ENCODE data around the gene C8B. TPM values are rescaled to one million over a fixed set of nuclear protein-coding genes. Genes with fewer than 3 reads are reported as not detected.

C8B gene
- total and polyA plus RNA-seq, 2 of the 13 experiments (the other 11 are each of a cell fraction or from before 2014, with no cell fraction given), result 8.4 to 11.3 TPM

DNA sequence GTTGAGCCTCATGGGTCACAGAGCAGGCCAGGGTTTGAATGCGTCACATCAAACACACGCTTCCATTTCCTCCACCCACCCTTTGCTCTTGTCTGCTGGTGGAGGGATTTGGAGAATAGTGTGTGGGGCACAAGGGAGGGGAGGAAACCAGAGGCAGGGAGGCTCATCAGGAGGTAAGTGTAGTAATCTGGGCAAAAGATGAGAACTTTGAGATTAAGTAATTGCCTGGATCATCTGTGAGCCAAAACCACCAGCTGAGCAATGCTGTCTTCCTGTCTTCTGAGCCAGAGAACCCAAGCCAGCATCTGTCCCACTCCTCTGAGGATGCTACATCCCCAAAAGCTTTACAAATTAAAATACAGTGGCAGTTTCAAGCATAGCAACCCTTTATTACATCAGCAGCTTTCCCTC, 45.2 kb downstream of the C8B start:
- H3K4me2 ChIP-seq (ENCODE audit: low read depth, low read length), result no peak overlapping the region
- no peak overlapping the region for H2AFZ ChIP-seq (ENCODE audit: low read length)
- ChIA-PET POLR2A (interaction anchor here (1.0 to 2.5 kb wide), 3 partner anchors 9 to 45 kb away, joined by 3 to 21 read pairs (median 8); partner anchors contain the start of gene C8B), CTCF (ENCODE audit: low intra/inter-chr PET ratio, low total read pairs) (no interaction called here)
- no peak for ATAC-seq
- peaks cover 89% of the 10 kb centered on the region for H3K4me1 ChIP-seq (ENCODE audit: insufficient read depth, low read length)
- H4K20me1 ChIP-seq (ENCODE audit: insufficient read depth, low read length), result no peaks in the 10 kb centered on the region
- no peak for FAIRE-seq
- no peaks in the 10 kb centered on the region for H3K9me3 ChIP-seq (ENCODE audit: low read length)
- BruUV-seq (replicated peaks), result no TSS peak
- H3K27ac ChIP-seq (ENCODE audit: extremely low read length, insufficient read depth, low read length), result peak overlapping the region; percentile 79
- H3K36me3 ChIP-seq (replicated peaks in 1 of 2; ENCODE audit: control insufficient read depth in 1 of 2, insufficient read depth in 2 of 2, low read length in 2 of 2), result no peaks in the 10 kb centered on the region
- intact Hi-C loops (cut with micrococcal nuclease; ENCODE audit: unreplicated experiment), result no loop called here
- no peak overlapping the region for H3K9ac ChIP-seq (ENCODE audit: insufficient read depth, low read depth, low read length)
- 83% methylated on average over 2 of the region's 2 CpGs for WGBS (ENCODE audit: low lambda C conversion rate)
- no peaks in the 10 kb centered on the region for H3K79me2 ChIP-seq (ENCODE audit: insufficient read depth, low read length)
- in situ Hi-C loops (cut with HindIII; ENCODE audit: extremely low pct_ligation_motif_present, low pct_unique_long_range_greater_than_20kb), result no loop called here
- TF ChIP-seq ZNF44 (CRISPR knock-in tag; IDR thresholded peaks at IDR 0.05) (no peak), ZNF121 (CRISPR knock-in tag; IDR thresholded peaks at IDR 0.05) (no peak), ZNF572 (CRISPR knock-in tag; IDR thresholded peaks at IDR 0.05) (no peak), ZNF530 (CRISPR knock-in tag; IDR thresholded peaks at IDR 0.05; ENCODE audit: low read depth) (no peak), FOXM1 (CRISPR knock-in tag; IDR thresholded peaks at IDR 0.05) (no peak), ZNF660 (CRISPR knock-in tag; IDR thresholded peaks at IDR 0.05; ENCODE audit: borderline replicate concordance, low read depth) (no peak), MAF1 (CRISPR knock-in tag; IDR thresholded peaks at IDR 0.05; ENCODE audit: borderline replicate concordance) (no peak), ZNF761 (CRISPR knock-in tag; conservative IDR thresholded peaks at IDR 0.05) (no peak)
- TF ChIP-seq, protein P1, sequence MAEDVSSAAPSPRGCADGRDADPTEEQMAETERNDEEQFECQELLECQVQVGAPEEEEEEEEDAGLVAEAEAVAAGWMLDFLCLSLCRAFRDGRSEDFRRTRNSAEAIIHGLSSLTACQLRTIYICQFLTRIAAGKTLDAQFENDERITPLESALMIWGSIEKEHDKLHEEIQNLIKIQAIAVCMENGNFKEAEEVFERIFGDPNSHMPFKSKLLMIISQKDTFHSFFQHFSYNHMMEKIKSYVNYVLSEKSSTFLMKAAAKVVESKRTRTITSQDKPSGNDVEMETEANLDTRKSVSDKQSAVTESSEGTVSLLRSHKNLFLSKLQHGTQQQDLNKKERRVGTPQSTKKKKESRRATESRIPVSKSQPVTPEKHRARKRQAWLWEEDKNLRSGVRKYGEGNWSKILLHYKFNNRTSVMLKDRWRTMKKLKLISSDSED (CRISPR knock-in tag; IDR thresholded peaks at IDR 0.05), result 0 out of 2 replicates have a peak, but pooled peaks have one; percentile 1
- TF ChIP-seq, protein P2, sequence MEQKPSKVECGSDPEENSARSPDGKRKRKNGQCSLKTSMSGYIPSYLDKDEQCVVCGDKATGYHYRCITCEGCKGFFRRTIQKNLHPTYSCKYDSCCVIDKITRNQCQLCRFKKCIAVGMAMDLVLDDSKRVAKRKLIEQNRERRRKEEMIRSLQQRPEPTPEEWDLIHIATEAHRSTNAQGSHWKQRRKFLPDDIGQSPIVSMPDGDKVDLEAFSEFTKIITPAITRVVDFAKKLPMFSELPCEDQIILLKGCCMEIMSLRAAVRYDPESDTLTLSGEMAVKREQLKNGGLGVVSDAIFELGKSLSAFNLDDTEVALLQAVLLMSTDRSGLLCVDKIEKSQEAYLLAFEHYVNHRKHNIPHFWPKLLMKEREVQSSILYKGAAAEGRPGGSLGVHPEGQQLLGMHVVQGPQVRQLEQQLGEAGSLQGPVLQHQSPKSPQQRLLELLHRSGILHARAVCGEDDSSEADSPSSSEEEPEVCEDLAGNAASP (CRISPR knock-in tag; IDR thresholded peaks at IDR 0.05; ENCODE audit: borderline replicate concordance), result 0 out of 2 replicates have a peak, but pooled peaks have one; percentile 9
- TF ChIP-seq, protein P3, sequence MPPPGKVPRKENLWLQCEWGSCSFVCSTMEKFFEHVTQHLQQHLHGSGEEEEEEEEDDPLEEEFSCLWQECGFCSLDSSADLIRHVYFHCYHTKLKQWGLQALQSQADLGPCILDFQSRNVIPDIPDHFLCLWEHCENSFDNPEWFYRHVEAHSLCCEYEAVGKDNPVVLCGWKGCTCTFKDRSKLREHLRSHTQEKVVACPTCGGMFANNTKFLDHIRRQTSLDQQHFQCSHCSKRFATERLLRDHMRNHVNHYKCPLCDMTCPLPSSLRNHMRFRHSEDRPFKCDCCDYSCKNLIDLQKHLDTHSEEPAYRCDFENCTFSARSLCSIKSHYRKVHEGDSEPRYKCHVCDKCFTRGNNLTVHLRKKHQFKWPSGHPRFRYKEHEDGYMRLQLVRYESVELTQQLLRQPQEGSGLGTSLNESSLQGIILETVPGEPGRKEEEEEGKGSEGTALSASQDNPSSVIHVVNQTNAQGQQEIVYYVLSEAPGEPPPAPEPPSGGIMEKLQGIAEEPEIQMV (CRISPR knock-in tag; IDR thresholded peaks at IDR 0.05; ENCODE audit: low read depth), result no peak
- no peak overlapping the region for H3K4me3 ChIP-seq (replicated peaks in 1 of 3; ENCODE audit: insufficient read depth in 1 of 3, low read depth in 2 of 3, low read length in 3 of 3)
- DNase-seq (ENCODE audit: low spot score), result no peak
- no peaks in the 10 kb centered on the region for H3K27me3 ChIP-seq (ENCODE audit: control insufficient read depth in 1 of 2, insufficient read depth in 2 of 2, low read length in 2 of 2)

All from HepG2 (cell line).